Progenitor cell of endocrine pancreas (in vitro differentiated cells): Measurements from ENCODE around the gene OLIG1. TPM values are rescaled to one million over a fixed set of nuclear protein-coding genes. Genes with fewer than 3 reads are reported as not detected.

Experiments
- DNase-seq: peaks from one replicate; pipeline ENCODE4 v3.0.0; 2021; ENCODE audit warnings: low spot score; ENCODE audit not compliant: unreplicated experiment
- H3K27ac Mint-ChIP-seq: 2 replicates; pipeline ENCODE4 v1.8.0; 2021; ENCODE audit warnings: mild to moderate bottlenecking, moderate library complexity, mixed read lengths
- H3K27me3 Mint-ChIP-seq: 2 replicates; pipeline ENCODE4 v1.8.0; 2021; ENCODE audit warnings: mixed read lengths
- H3K36me3 Mint-ChIP-seq: 2 replicates; pipeline ENCODE4 v1.8.0; 2022; ENCODE audit warnings: mixed read lengths; ENCODE audit not compliant: insufficient read depth
- H3K4me1 Mint-ChIP-seq: 2 replicates; pipeline ENCODE4 v1.8.0; 2021; ENCODE audit warnings: low read depth, mixed read lengths
- H3K4me3 Mint-ChIP-seq: 2 replicates; pipeline ENCODE4 v1.8.0; 2021; ENCODE audit warnings: low read depth, mild to moderate bottlenecking, moderate library complexity, mixed read lengths
- H3K9me3 Mint-ChIP-seq: 2 replicates; pipeline ENCODE4 v1.8.0; 2021; ENCODE audit warnings: low read depth, mixed read lengths
- total RNA-seq: library from RNA; stranded (reverse); gene quantifications from 2 replicates; pipeline ENCODE4 v1.2.1, GENCODE V29; 2021
- TF ChIP-seq, protein P1 (sequence below): fragments of 200-600 bp; sonication (generic); IDR thresholded peaks from one replicate; pipeline ENCODE4 v1.5.0; 2021; ENCODE audit warnings: antibody characterized with exemption, mild to moderate bottlenecking; ENCODE audit not compliant: unreplicated experiment

OLIG1 gene
- total RNA-seq, 1 donor from 2014 or later: 0.38 TPM

DNA sequence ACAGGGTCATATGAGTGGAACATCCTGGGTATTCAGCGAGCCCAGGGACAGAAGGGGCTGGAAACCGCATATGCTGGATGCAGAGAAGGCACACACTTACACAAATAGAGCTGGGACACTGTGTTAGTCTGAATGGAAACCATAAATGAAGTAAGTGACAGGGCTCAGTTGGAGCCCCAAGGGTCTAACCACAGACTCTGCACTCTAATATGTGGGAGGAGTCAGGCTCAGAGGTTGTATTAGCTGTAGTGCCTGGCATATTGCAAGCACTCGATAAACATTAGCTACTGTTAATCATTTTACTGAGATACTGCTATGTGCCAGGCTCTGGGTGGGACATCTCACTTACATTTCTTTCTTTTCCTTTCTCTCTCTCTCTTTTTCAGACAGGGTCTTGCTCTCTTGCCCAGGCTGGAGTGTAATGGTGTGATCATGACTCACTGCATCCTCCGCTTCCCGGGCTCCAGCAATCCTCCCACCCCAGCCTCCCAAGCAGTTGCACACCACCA is 6.5 kb upstream of the OLIG1 start:
- H3K36me3 Mint-ChIP-seq: no peaks in the 10 kb centered on the region
- H3K4me3 Mint-ChIP-seq: no peak overlapping the region
- TF ChIP-seq, protein P1, sequence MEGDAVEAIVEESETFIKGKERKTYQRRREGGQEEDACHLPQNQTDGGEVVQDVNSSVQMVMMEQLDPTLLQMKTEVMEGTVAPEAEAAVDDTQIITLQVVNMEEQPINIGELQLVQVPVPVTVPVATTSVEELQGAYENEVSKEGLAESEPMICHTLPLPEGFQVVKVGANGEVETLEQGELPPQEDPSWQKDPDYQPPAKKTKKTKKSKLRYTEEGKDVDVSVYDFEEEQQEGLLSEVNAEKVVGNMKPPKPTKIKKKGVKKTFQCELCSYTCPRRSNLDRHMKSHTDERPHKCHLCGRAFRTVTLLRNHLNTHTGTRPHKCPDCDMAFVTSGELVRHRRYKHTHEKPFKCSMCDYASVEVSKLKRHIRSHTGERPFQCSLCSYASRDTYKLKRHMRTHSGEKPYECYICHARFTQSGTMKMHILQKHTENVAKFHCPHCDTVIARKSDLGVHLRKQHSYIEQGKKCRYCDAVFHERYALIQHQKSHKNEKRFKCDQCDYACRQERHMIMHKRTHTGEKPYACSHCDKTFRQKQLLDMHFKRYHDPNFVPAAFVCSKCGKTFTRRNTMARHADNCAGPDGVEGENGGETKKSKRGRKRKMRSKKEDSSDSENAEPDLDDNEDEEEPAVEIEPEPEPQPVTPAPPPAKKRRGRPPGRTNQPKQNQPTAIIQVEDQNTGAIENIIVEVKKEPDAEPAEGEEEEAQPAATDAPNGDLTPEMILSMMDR: no peak
- no peak for DNase-seq
- H3K27ac Mint-ChIP-seq: no peak overlapping the region
- no peaks in the 10 kb centered on the region for H3K9me3 Mint-ChIP-seq
- peaks cover 78% of the 10 kb centered on the region for H3K27me3 Mint-ChIP-seq
- H3K4me1 Mint-ChIP-seq: peaks cover 2% of the 10 kb centered on the region

DNA sequence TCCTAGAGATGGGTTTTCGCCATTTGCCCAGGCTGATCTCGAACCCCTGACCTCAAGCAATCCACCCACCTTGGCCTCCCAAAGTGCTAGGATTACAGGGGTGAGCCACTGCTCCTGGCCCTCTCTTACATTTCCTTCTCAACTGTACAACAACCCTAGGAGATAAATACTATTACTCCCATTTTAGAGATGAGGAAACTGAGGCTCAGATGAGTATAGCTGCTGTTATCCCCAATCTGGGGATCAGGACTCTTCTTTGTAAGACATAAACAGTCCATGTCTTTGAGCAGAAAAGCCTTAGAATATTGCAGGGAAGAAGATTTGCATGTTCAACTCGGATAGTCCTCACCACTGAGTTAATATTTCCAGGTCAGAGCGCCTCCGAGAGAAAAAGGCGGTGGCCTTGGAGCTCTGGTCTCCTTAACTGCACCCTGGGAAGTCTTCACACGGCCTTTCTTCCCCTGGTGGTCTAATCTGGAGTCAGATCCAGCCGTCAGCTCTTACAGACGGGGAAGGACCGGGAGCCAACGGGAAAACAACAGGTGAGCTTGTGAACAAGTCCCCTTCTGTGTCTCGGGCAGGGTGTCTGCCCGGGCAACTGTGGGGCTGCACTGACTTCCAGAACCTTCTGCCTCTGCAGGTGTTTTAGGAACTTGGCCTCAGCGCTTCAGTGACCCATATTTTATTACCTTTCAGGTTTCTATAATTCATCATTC is 5.9 kb upstream of the OLIG1 start:
- H3K27me3 Mint-ChIP-seq: peaks cover 78% of the 10 kb centered on the region
- no peaks in the 10 kb centered on the region for H3K9me3 Mint-ChIP-seq
- no peaks in the 10 kb centered on the region for H3K36me3 Mint-ChIP-seq
- H3K4me1 Mint-ChIP-seq: peaks cover 2% of the 10 kb centered on the region
- H3K27ac Mint-ChIP-seq: no peak overlapping the region
- TF ChIP-seq, protein P1: no peak
- DNase-seq: no peak
- H3K4me3 Mint-ChIP-seq: no peak overlapping the region

DNA sequence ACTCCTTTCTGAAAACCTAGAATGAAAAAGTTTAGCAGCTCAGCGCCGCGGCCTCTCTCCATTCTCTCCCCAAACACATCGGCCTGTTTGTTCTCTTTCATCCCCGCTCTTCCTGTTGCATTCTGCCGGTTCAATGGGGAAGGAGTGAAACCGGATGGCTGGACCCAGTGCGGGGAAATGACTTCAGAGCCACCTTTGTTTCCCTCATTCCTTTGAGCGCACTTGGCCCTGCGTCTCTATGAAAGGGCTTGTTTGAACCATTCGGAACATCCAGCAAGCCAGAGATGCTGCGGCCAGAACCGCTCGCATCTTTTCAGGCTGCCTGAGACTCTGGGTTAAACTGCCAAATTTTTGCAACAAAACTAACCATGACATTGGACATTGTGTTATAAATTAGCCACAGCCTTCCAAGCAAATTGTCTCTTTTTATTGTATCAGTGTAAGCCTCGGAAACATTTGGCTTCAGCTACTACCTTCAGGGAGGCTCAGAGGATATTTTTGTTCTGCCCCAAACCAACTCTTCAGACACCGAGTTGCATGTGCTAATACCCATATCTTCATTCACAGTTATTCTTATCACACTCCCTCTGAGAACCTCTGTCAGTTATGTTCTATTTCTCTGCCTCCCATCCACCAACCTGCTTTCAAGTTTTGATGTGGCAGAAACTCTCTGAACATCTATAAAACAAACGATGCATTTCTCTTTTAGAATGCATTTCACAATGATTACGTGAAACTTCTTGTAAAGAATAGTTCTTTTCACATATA is 5.1 kb upstream of the OLIG1 start:
- peaks cover 78% of the 10 kb centered on the region for H3K27me3 Mint-ChIP-seq
- H3K9me3 Mint-ChIP-seq: no peaks in the 10 kb centered on the region
- peaks cover 2% of the 10 kb centered on the region for H3K4me1 Mint-ChIP-seq
- H3K36me3 Mint-ChIP-seq: no peaks in the 10 kb centered on the region
- TF ChIP-seq, protein P1: no peak
- H3K27ac Mint-ChIP-seq: no peak overlapping the region
- no peak overlapping the region for H3K4me3 Mint-ChIP-seq
- no peak for DNase-seq

DNA sequence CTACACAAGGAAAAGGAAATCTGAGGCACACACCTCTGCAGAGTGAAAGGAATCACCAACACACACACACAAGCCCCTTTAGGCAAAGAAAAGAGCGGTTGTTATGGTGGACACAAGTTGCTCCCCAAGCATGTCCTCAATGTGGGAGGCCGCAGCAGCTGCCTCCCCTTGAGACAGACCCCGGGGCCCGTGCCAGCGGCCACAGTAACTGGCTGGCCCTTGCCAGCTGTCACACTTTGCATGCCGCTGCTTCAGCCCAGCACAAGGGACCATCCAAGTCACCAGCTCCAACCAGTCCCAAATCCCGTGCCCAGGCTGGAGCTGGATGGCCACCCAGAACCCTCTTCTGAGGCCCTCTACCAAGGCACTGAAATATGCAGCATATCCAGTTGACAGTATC is 2.9 kb upstream of the OLIG1 start:
- DNase-seq: no peak
- Mint-ChIP-seq H3K27me3 (peaks cover 75% of the 10 kb centered on the region), H3K27ac (no peak overlapping the region), H3K4me3 (no peak overlapping the region), H3K36me3 (no peaks in the 10 kb centered on the region), H3K9me3 (no peaks in the 10 kb centered on the region), H3K4me1 (peaks cover 3% of the 10 kb centered on the region)
- TF ChIP-seq, protein P1: no peak

GRCh38 chr21:33067457-33067856 is 2.5 kb upstream of the OLIG1 start:
- Mint-ChIP-seq H3K27ac (no peak overlapping the region), H3K4me1 (peaks cover 3% of the 10 kb centered on the region), H3K36me3 (no peaks in the 10 kb centered on the region), H3K27me3 (peaks cover 76% of the 10 kb centered on the region), H3K4me3 (no peak overlapping the region), H3K9me3 (no peaks in the 10 kb centered on the region)
- no peak for DNase-seq
- TF ChIP-seq, protein P1: no peak
